Thoracic aorta (tissue), 2 donors: ENCODE measurements around the gene CCNL2. TPM values are rescaled to one million over a fixed set of nuclear protein-coding genes. Genes with fewer than 3 reads are reported as not detected.
"Not testable (repeated sequence)": the region's sequence is repeated elsewhere in the genome, so short reads cannot be mapped to it uniquely, and the experiment has no call there.

Experiments
- ATAC-seq: fragments of 150-250 bp; one replicate; pipeline ENCODE4 v1.8.0; 2017; ENCODE audit warnings: low read depth; ENCODE audit not compliant: insufficient number of reproducible peaks, low FRiP score
- DNase-seq: peaks from one replicate; pipeline ENCODE4 v3.0.0-alpha.2; 2020; ENCODE audit warnings: low spot score
- H3K27ac ChIP-seq, 2 donors: fragments of 200-600 bp; sonication (generic); 1 replicate in 1 of 2; 2 replicates in 1 of 2; pipeline ENCODE4 v1.5.1; 2016; ENCODE audit warnings: mild to moderate bottlenecking in 2 of 2, moderate library complexity in 2 of 2
- H3K27me3 ChIP-seq: fragments of 200-600 bp; sonication (generic); replicated peaks from 2 replicates; pipeline ENCODE4 v1.6.0; 2016; ENCODE audit warnings: mild to moderate bottlenecking; ENCODE audit not compliant: insufficient read depth
- H3K36me3 ChIP-seq: fragments of 200-600 bp; sonication (generic); one replicate; pipeline ENCODE4 v1.5.1; 2016
- H3K4me1 ChIP-seq, 2 donors: fragments of 200-600 bp; sonication (generic); 1 replicate in 1 of 2; 2 replicates in 1 of 2; pipeline versions ENCODE4 v1.5.1 to v1.6.0; 2016; ENCODE audit warnings: low read depth in 2 of 2, mild to moderate bottlenecking in 1 of 2; ENCODE audit not compliant: control insufficient read depth in 1 of 2
- H3K4me3 ChIP-seq: fragments of 200-600 bp; sonication (generic); 2 replicates; pipeline ENCODE4 v1.5.1; 2016; ENCODE audit warnings: mild to moderate bottlenecking
- H3K9me3 ChIP-seq: fragments of 200-600 bp; sonication (generic); 2 replicates; pipeline ENCODE4 v1.5.1; 2016
- CTCF ChIP-seq: fragments of 200-600 bp; sonication (generic); IDR thresholded peaks from one replicate; pipeline ENCODE4 v1.5.1; 2019; ENCODE audit warnings: antibody characterized with exemption
- total RNA-seq, 2 donors: library from RNA; depleted of rRNA; stranded (reverse); fragments of >200 nt; gene quantifications; one replicate each; pipeline versions ENCODE4 v1.1.0 to v1.2.3, GENCODE V29; 2016

Gene CCNL2
- total RNA-seq, 2 donors from 2014 or later: 214 to 313 TPM

DNA sequence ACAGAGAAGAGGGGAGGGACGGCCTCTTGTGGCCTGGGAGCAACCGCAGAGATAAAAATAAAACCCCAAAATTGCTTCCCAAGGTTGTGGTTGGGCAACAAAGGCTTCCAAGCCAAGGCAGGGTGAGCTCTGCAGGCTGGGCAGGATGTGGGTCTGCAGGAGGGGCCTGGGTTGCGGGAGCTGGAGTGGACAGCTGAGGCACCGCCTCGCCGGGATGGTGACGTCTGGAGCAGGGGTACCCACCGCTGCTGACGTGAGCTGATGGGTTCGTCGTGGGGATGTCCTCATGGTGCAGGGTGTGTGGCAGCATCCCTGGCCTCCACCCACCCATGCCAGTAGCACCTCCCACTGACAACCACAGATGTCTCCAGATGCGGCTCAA lies 27.8 kb downstream of the CCNL2 start:
- ATAC-seq: no peak

DNA sequence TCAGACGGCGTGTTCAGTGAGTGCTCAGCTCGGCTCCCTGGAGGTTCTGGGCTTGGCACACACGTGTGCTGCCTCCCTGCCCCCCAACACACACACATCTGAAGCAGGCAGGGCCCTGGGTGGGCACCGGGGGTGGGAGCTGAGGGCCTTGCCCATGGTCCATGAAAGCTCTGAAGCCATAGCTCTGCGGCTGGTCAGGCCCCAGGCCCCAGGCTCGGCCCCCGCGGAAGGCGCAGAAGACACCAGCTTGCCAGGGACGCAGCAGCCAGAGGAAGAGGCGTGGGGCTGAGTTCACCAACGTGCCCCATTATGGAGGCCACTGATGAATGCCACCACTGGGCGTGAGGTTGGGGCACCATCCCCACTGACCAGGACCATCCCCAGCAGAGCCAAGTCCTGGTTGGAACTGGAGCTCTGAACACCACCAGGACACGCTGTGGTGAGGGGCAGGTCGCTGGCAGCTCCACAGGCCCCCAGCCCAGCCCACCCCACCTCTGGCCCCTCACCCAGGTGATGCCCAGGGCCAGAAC lies 28.3 kb downstream of the CCNL2 start:
- H3K4me3 ChIP-seq: no peak overlapping the region
- DNase-seq (no peak), ATAC-seq (no peak)
- no peaks in the 10 kb centered on the region for H3K9me3 ChIP-seq
- no peak overlapping the region for H3K27ac ChIP-seq
- peaks cover 20 to 29% of the 10 kb centered on the region in 2 donors for H3K4me1 ChIP-seq
- H3K36me3 ChIP-seq: peaks cover 7% of the 10 kb centered on the region
- TF ChIP-seq CTCF: no peak
- H3K27me3 ChIP-seq: no peaks in the 10 kb centered on the region

More for the DNA sequence above, 27.8 kb downstream of the CCNL2 start:
- Histone ChIP-seq H3K9me3 (no peaks in the 10 kb centered on the region), H3K36me3 (peaks cover 7% of the 10 kb centered on the region), H3K4me1 (peaks cover 22 to 29% of the 10 kb centered on the region in 2 donors), H3K4me3 (no peak overlapping the region), H3K27ac (no peak overlapping the region), H3K27me3 (no peaks in the 10 kb centered on the region)
- DNase-seq: no peak
- TF ChIP-seq CTCF: no peak

- not testable (repeated sequence) for H3K36me3 ChIP-seq, DNase-seq, H3K27ac ChIP-seq, H3K4me3 ChIP-seq, H3K9me3 ChIP-seq, ATAC-seq, H3K27me3 ChIP-seq
- peaks cover 18 to 29% of the 10 kb centered on the region in 2 donors for H3K4me1 ChIP-seq
Measured at GRCh38 chr1:1370094-1370493, 29.0 kb downstream of the CCNL2 start.

DNA sequence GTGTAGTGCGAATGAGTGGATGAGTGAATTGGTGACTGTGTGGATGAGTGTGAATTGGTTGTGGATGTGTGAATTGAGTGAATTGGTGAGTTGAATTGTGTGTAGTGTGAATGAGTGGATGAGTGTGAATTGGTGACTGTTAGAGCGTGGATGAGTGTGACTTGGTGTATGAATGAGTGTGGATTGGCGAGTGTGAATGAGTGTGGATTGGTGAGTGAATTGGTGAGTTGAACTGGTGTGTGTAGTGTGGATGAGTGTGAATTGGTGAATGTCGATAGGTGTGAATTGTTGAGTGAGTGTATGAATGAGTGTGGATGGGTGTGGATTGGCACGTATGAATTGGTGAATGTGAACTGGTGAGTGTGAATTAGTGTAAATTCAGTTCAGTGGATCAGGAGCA lies 31.8 kb downstream of the CCNL2 start:
- ATAC-seq (no peak), DNase-seq (no peak)
- Histone ChIP-seq H3K4me1 (peaks cover 3 to 13% of the 10 kb centered on the region in 2 donors), H3K36me3 (no peaks in the 10 kb centered on the region), H3K9me3 (no peaks in the 10 kb centered on the region), H3K4me3 (no peak overlapping the region), H3K27me3 (no peaks in the 10 kb centered on the region), H3K27ac (no peak overlapping the region)
- TF ChIP-seq CTCF: no peak

GRCh38 chr1:1366699-1367066 lies 32.5 kb downstream of the CCNL2 start:
- no peak for DNase-seq
- TF ChIP-seq CTCF: no peak
- Histone ChIP-seq H3K4me3 (no peak overlapping the region), H3K27me3 (no peaks in the 10 kb centered on the region), H3K9me3 (no peaks in the 10 kb centered on the region), H3K36me3 (no peaks in the 10 kb centered on the region), H3K4me1 (peaks cover 1 to 13% of the 10 kb centered on the region in 2 donors), H3K27ac (no peak overlapping the region)
- ATAC-seq: no peak
